ENCODE data around the gene DBNDD1.

GRCh38 chr16:89994389-89994720 is 24.9 kb downstream of the DBNDD1 start:
- TF ChIP-seq GATA3 (IDR thresholded peaks at IDR 0.05; ENCODE audit: low read depth, low read length), result no peak
- no peak for TF ChIP-seq GATA2 (IDR thresholded peaks at IDR 0.05; ENCODE audit: low read depth, low read length)

Data from SH-SY5Y (cell line).